Neuronal stem cell (in vitro differentiated cells): Measurements from ENCODE around the gene ZNF514.

ENCODE experiments used
- DNase-seq: peaks from one replicate; pipeline ENCODE4 v3.0.0-alpha.2; 2013; ENCODE audit warnings: low spot score
- H2AFZ ChIP-seq: one replicate; pipeline ENCODE4 v1.6.1; 2013; ENCODE audit warnings: mild to moderate bottlenecking, low read length, inconsistent platforms
- H2AK5ac ChIP-seq: 2 replicates; pipeline ENCODE4 v1.6.1; 2013; ENCODE audit warnings: low read depth, mild to moderate bottlenecking, inconsistent platforms, low read length, moderate library complexity, mixed read lengths
- H2BK120ac ChIP-seq: 2 replicates; pipeline ENCODE4 v1.6.1; 2013; ENCODE audit warnings: low read depth, mild to moderate bottlenecking, inconsistent platforms, low read length, moderate library complexity, mixed read lengths
- H2BK12ac ChIP-seq: one replicate; pipeline ENCODE4 v1.6.1; 2013; ENCODE audit warnings: low read length, inconsistent platforms
- H2BK15ac ChIP-seq: 2 replicates; pipeline ENCODE4 v1.6.1; 2013; ENCODE audit warnings: mild to moderate bottlenecking, low read length, inconsistent platforms, mixed read lengths
- H2BK5ac ChIP-seq: one replicate; pipeline ENCODE4 v1.6.1; 2013; ENCODE audit warnings: inconsistent platforms, mild to moderate bottlenecking, low read length, moderate library complexity
- H3K14ac ChIP-seq: one replicate; pipeline ENCODE4 v1.6.1; 2013; ENCODE audit warnings: low read length, inconsistent platforms
- H3K18ac ChIP-seq: 2 replicates; pipeline ENCODE4 v1.6.1; 2013; ENCODE audit warnings: low read length, inconsistent platforms
- H3K23ac ChIP-seq: 2 replicates; pipeline ENCODE4 v1.6.1; 2013; ENCODE audit warnings: low read depth, mild to moderate bottlenecking, mixed read lengths, low read length, inconsistent platforms; ENCODE audit not compliant: poor library complexity
- H3K27ac ChIP-seq: replicated peaks from 3 replicates; pipeline ENCODE4 v1.5.1; 2013; ENCODE audit warnings: low read length, inconsistent platforms
- H3K27me3 ChIP-seq, 3 experiments: 2 replicates each; pipeline ENCODE4 v1.6.1; 2013; ENCODE audit warnings: low read length in 3 of 3, mild to moderate bottlenecking in 2 of 3, inconsistent platforms in 1 of 3, low read depth in 1 of 3, mixed read lengths in 1 of 3, moderate library complexity in 1 of 3; ENCODE audit not compliant: control insufficient read depth in 3 of 3, insufficient read depth in 3 of 3
- H3K36me3 ChIP-seq, 2 donors: replicated peaks in 1 of 2; 2 replicates each; pipeline ENCODE4 v1.6.1; 2013; ENCODE audit warnings: low read length in 2 of 2; ENCODE audit not compliant: control insufficient read depth in 2 of 2, insufficient read depth in 2 of 2
- H3K4ac ChIP-seq: 2 replicates; pipeline ENCODE4 v1.6.1; 2013; ENCODE audit warnings: inconsistent platforms, mild to moderate bottlenecking, low read length, moderate library complexity
- H3K4me1 ChIP-seq, 2 donors: 1 replicate in 1 of 2; 2 replicates in 1 of 2; pipeline ENCODE4 v1.6.1; 2013; ENCODE audit warnings: low read length in 2 of 2, low read depth in 1 of 2; ENCODE audit not compliant: control insufficient read depth in 2 of 2, insufficient read depth in 1 of 2
- H3K4me2 ChIP-seq: one replicate; pipeline ENCODE4 v1.6.1; 2013; ENCODE audit warnings: mild to moderate bottlenecking, low read length, inconsistent platforms; ENCODE audit not compliant: insufficient read depth, poor library complexity, severe bottlenecking
- H3K4me3 ChIP-seq, 2 donors: 2 replicates each; pipeline ENCODE4 v1.5.1; 2013; ENCODE audit warnings: low read length in 2 of 2, mild to moderate bottlenecking in 2 of 2, inconsistent platforms in 1 of 2, moderate library complexity in 1 of 2
- H3K79me1 ChIP-seq: one replicate; pipeline ENCODE4 v1.6.1; 2013; ENCODE audit warnings: low read depth, mild to moderate bottlenecking, inconsistent platforms, low read length, moderate library complexity
- H3K9ac ChIP-seq: one replicate; pipeline ENCODE4 v1.6.1; 2013; ENCODE audit warnings: mild to moderate bottlenecking, low read depth, low read length, inconsistent platforms; ENCODE audit not compliant: poor library complexity
- H3K9me3 ChIP-seq, 2 donors: replicated peaks in 1 of 2; 2 replicates each; pipeline versions ENCODE3 to v1.6.1; 2013; ENCODE audit warnings: low read length in 2 of 2, mild to moderate bottlenecking in 2 of 2, inconsistent platforms in 1 of 2, low read depth in 1 of 2, mixed read lengths in 1 of 2, moderate library complexity in 1 of 2; ENCODE audit not compliant: control insufficient read depth in 2 of 2, insufficient read depth in 1 of 2
- H4K8ac ChIP-seq: one replicate; pipeline ENCODE4 v1.6.1; 2013; ENCODE audit warnings: low read depth, mild to moderate bottlenecking, inconsistent platforms, low read length, moderate library complexity
- H4K91ac ChIP-seq: one replicate; pipeline ENCODE4 v1.6.1; 2013; ENCODE audit warnings: low read length, low read depth, mild to moderate bottlenecking, inconsistent platforms; ENCODE audit not compliant: poor library complexity
- WGBS, 2 donors: extraction: QIAGEN DNeasy Blood & Tissue Kit; methylation state at CpG; one replicate each; pipeline ENCODE4 v1.1.7; 2013; ENCODE audit warnings: missing lambda C conversion rate in 2 of 2, mixed read lengths in 1 of 2; ENCODE audit not compliant: insufficient read length in 2 of 2, insufficient replicate concordance in 1 of 2; ENCODE audit errors: extremely low coverage in 2 of 2; 5-methylcytosine and 5-hydroxymethylcytosine counted together

The ZNF514 gene

GRCh38 chr2:95143838-95144237 lies 15.8 kb downstream of the ZNF514 start:
- no peak overlapping the region for H2AFZ ChIP-seq
- H2BK12ac ChIP-seq = no peak overlapping the region
- H3K4me1 ChIP-seq = no peaks in the 10 kb centered on the region
- H3K4me2 ChIP-seq = no peak overlapping the region
- no peak overlapping the region for H2AK5ac ChIP-seq
- no peak overlapping the region for H4K8ac ChIP-seq
- no peak overlapping the region for H2BK120ac ChIP-seq
- peaks cover 0 to 15% of the 10 kb centered on the region in 2 donors for H3K36me3 ChIP-seq
- H3K4ac ChIP-seq = no peak overlapping the region
- no peaks in the 10 kb centered on the region for H3K79me1 ChIP-seq
- no peak overlapping the region for H3K9ac ChIP-seq
- no peak overlapping the region for H3K27ac ChIP-seq
- H4K91ac ChIP-seq = no peak overlapping the region
- WGBS, 2 donors = no CpG with 5 or more reads among the region's 2 CpGs
- H3K9me3 ChIP-seq = peaks cover 33 to 53% of the 10 kb centered on the region in 2 donors
- H3K4me3 ChIP-seq = no peak overlapping the region
- no peak overlapping the region for H2BK5ac ChIP-seq
- H2BK15ac ChIP-seq = no peak overlapping the region
- DNase-seq = no peak
- no peak overlapping the region for H3K18ac ChIP-seq
- no peak overlapping the region for H3K23ac ChIP-seq
- no peaks in the 10 kb centered on the region for H3K27me3 ChIP-seq
- no peak overlapping the region for H3K14ac ChIP-seq

- no CpG with 5 or more reads among the region's 1 CpG for WGBS, 2 donors
- Histone ChIP-seq H2BK5ac (no peak overlapping the region), H3K4me1 (no peaks in the 10 kb centered on the region), H3K27ac (no peak overlapping the region), H2AFZ (no peak overlapping the region), H3K4ac (no peak overlapping the region), H2BK120ac (no peak overlapping the region), H4K91ac (no peak overlapping the region), H3K4me2 (no peak overlapping the region), H3K36me3 (no peaks in the 10 kb centered on the region), H3K9me3 (peaks cover 13 to 15% of the 10 kb centered on the region in 2 donors), H3K9ac (no peak overlapping the region), H2BK15ac (no peak overlapping the region), H2AK5ac (no peak overlapping the region), H2BK12ac (no peak overlapping the region), H3K79me1 (no peaks in the 10 kb centered on the region), H3K4me3 (no peak overlapping the region), H4K8ac (no peak overlapping the region), H3K23ac (no peak overlapping the region), H3K14ac (no peak overlapping the region), H3K27me3 (no peaks in the 10 kb centered on the region), H3K18ac (no peak overlapping the region)
- no peak for DNase-seq
Observed at GRCh38 chr2:95138702-95139101, 20.9 kb downstream of the ZNF514 start.

GRCh38 chr2:95122197-95122551 lies 37.5 kb downstream of the ZNF514 start:
- H3K4me1 ChIP-seq = peaks cover 0 to 6% of the 10 kb centered on the region in 2 donors
- H2BK5ac ChIP-seq = no peak overlapping the region
- H3K18ac ChIP-seq = peak overlapping the region; percentile 89
- H4K8ac ChIP-seq = no peak overlapping the region
- peaks cover 2 to 12% of the 10 kb centered on the region in 2 donors for H3K9me3 ChIP-seq
- no peak overlapping the region for H3K27ac ChIP-seq
- H3K36me3 ChIP-seq = peaks cover 0 to 21% of the 10 kb centered on the region in 2 donors
- no peak overlapping the region for H2BK12ac ChIP-seq
- H3K9ac ChIP-seq = peak overlapping the region; percentile 67
- H3K27me3 ChIP-seq = no peaks in the 10 kb centered on the region
- peak overlapping the region; percentile 78 to 95 for H3K4me3 ChIP-seq
- H3K79me1 ChIP-seq = peaks cover 4% of the 10 kb centered on the region
- H2AFZ ChIP-seq = peak overlapping the region; percentile 98
- H3K23ac ChIP-seq = no peak overlapping the region
- no peak overlapping the region for H2BK120ac ChIP-seq
- peak overlapping the region; percentile 82 for H3K4me2 ChIP-seq
- H4K91ac ChIP-seq = no peak overlapping the region
- no peak for DNase-seq
- no peak overlapping the region for H2BK15ac ChIP-seq
- H3K14ac ChIP-seq = no peak overlapping the region
- no peak overlapping the region for H3K4ac ChIP-seq
- no CpG with 5 or more reads among the region's 5 CpGs for WGBS, 2 donors
- H2AK5ac ChIP-seq = no peak overlapping the region

GRCh38 chr2:95121407-95122196 lies 38.0 kb downstream of the ZNF514 start, which contains the start of gene MRPS5:
TSS of gene MRPS5 (minus strand) at chr2:95121808. CDS start at chr2:95121791, 17 bp downstream.
- Histone ChIP-seq H4K8ac (no peak within 1 kb of the TSS), H3K4me1 (peaks cover 0 to 6% of the 10 kb centered on the region in 2 donors), H3K79me1 (peaks cover 4% of the 10 kb centered on the region), H2BK5ac (peak within 1 kb of the TSS; percentile 93), H2BK120ac (peak within 1 kb of the TSS; percentile 75), H3K27me3 (no peaks in the 10 kb centered on the region), H3K4me2 (peak within 1 kb of the TSS; percentile 82), H3K4me3 (peak within 1 kb of the TSS; percentile 95 to 98), H3K14ac (peak within 1 kb of the TSS; percentile 96), H2AFZ (peak within 1 kb of the TSS; percentile 98), H3K23ac (peak within 1 kb of the TSS; percentile 99), H2AK5ac (peak within 1 kb of the TSS; percentile 6), H3K9me3 (peaks cover 0 to 12% of the 10 kb centered on the region in 2 donors), H2BK12ac (no peak within 1 kb of the TSS), H3K9ac (peak within 1 kb of the TSS; percentile 99), H3K36me3 (peaks cover 0 to 25% of the 10 kb centered on the region in 2 donors), H2BK15ac (peak within 1 kb of the TSS; percentile 7), H3K4ac (no peak within 1 kb of the TSS), H4K91ac (no peak within 1 kb of the TSS), H3K27ac (peak within 1 kb of the TSS; percentile 88), H3K18ac (peak within 1 kb of the TSS; percentile 96)
- no CpG with 5 or more reads among the region's 86 CpGs for WGBS, 2 donors
- peak; percentile 75 for DNase-seq
